Stimulated activated CD4-positive, alpha-beta T cell treated with anti-CD3 and anti-CD28 coated beads, Interleukin-15, amount 100 ng/mL, for 48 hours (primary cell): ENCODE data around the gene FAM114A1.
A peak's percentile ranks its signal among the peaks of the same experiment; 100 is the strongest.
"Not testable (repeated sequence)": the region's sequence is repeated elsewhere in the genome, so short reads cannot be mapped to it uniquely, and the experiment has no call there.

ENCODE experiments used
- DNase-seq, 2 donors: peaks; one replicate each; pipeline ENCODE4 v3.0.0-alpha.2; 2020; ENCODE audit warnings: low read depth in 2 of 2

The FAM114A1 gene

DNA sequence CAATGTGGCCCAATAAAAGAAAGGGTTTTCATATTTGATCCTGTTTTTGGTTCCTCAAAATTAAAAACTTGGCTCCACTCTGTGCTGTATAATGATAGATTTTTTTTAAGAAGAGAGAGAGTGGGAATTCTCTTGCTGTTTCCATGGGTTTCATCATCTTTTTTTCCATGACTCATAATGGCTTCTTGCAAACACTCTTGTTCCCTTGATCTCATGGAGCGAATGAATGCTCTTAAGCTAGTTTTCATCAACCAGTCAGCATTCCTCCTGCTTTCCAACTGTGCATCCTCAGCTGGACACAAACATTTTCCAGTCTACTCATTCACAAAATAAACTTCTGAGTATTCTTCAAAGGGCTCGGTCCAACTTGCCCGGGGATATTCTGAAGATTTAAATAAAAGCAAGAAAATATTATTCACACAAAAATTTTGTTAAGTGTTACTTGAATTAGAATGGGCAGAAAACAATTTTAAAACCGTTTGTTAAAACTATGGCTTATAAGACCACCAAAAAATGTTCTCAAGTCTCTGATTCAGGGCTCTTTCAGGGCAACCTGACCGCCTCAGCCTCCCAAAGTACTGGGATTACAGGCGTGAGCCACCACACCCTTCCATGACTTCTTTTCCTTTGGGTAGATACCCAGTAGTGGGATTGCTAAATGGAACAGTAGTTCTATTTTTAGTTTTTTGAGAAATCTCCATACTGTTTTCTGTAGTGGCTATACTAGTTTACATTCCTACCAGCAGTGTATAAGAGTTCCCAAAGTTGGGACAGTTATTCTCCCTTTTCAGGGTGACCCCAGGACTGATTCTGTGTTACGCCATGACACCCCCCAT, 99.9 kb downstream of the FAM114A1 start:
- no peak for DNase-seq

DNA sequence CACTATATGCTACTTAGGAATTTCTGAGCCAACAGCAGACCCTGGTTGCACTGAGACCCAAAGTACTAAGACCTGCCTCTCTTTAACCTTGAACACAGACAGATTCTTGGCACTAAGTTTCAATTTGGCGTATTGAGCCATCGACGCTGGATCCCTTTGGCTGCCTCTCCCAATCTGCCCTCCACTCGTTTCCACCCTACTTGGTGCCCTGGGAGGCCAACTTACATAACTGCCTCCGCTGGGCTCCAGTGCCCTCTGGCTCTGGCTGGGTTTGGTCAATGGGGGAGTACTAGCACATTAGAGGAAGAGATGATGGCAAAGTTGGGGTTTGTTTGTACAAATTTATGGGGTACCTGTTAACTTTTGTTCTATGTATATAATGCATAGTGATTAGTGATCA, 101.1 kb downstream of the FAM114A1 start:
- no peak for DNase-seq

DNA sequence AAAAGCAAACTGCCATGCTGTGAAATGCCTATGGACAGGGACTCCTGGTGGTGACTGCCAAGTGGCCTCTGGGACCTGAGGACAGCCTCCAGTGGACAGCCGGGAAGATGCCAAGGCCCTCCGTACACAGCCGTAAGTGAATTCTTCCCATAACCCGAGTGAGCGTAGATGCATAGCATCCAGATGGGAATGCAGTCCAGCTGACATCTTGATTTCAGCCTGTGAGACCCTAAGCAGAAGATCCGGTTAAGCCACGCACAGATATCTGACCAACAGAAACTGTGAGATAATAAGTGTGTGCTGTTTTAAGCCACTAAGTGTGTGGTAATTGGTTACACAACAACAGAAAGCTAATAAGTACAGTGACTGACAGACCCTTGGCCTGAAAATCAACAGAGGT, 108.7 kb downstream of the FAM114A1 start:
- DNase-seq: no peak

DNA sequence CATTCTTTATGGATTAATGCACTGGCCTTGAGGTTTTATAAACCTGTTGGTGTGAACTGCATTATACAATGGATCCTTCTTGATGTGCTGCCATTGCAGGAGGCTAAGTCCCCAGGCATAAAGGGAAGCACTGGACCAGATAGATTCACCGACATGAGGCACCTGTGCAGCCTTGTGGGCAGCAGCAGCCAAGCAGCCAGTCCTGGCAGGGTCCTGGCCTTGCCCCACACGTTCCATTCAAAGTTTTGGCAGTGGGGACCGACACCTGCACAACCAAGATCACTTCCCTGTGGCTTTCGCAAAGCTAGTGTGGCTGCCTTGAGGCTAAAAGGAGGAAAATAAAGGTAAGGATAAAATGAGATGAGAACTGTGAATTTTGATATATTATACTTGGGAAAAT, 111.5 kb downstream of the FAM114A1 start:
- no peak for DNase-seq

DNA sequence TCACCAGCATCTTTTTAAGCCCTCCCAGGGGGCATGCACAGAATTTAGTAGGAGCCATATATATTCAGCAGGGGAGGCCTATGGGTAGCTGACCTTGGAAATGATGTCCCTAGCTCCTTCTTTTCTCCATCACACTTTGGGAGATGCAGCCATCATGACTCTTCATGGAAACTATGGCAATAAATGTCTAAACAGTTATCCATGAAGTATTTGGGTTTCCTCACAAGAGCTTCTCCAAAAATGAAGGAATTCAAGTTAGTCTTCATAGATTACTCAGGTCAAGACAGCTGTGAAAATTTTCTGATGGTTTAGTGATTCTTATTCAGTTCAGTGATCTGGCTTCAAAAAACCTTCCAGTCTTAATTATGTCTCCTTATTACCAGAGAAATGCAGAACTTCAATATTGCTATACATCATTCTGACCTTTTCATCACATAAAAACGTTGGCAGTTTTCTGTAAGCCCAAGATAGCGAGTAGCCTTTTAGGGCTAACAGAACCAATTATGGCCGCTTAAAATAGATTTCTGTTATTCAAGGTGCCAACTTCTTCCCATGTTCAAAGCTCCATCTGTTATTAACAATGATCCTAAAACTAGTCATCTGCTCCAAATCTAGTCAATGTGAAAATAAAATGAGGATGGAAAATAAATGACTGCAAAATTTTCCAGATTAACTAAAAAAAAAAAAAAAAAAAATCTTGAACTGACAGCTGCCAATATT, 112.1 kb downstream of the FAM114A1 start:
- no peak for DNase-seq

DNA sequence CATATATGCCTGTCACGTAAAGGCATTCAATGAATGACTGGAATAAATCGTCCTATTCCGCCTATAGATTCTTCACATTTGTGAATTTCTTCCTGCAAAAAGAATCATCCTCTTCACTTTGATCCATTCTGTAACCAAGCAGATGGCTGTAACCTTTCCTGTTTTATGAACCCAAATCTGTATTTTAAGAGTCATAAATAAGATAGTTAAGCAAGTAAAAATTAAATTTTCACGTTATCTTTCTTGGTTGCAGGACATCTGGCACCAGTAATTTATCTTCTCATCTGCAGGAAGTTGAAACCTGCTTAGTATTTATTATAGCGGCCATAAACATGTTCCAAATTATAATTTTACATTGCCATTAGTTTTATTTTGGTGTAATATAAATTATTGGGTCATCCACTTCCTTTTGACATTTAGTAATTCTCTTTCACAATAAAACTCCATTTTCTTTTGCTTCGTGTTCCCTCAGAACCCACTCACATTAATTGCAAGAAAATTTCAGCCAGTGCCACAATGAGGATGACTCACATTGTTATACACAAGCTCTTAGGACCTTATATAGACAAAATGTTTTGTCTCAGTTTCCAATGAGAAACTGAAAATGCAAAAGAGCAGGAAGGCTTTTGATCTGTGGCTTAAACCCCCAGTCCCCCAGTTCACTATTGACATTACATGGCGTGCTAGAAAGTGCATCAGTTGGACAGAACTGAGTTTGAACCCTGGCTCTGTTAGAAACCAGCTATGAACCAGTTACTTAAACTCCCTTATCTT, 113.5 kb downstream of the FAM114A1 start:
- peak in 1 of 2 donors; percentile 10 for DNase-seq

DNA sequence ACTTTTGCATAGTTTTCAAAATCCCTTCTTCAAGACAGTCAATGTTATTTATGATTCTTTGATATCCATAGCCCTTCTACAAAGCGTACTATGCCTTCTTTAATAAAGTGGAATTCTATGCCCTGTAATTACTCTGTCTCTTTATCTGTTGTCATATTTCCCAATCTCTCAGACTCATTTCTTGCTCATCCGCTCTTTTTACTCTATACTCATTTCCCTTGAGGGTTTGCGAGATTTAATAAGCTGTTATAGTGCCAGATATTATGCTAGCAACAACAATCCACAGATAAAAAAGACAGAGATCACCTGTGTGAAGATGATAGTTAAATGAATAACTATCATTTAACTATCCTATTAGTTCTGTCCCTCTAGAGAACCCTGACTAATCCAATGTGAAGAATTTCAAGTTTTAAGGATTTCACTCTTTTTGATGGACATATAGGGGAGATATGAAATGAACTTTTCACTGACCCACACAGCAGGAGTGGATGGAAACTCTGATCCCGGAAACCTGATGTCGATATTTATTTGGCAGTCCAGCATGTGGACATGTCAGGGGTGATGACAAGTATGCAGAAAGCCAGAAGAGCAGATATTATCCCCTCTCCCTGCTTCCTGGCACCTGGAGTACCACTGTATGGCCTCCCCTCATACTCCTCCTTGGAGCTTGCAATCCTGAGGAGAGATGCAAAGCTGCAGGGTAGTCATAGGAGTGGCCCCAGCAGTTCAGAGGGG, 114.9 kb downstream of the FAM114A1 start:
- no peak for DNase-seq

DNA sequence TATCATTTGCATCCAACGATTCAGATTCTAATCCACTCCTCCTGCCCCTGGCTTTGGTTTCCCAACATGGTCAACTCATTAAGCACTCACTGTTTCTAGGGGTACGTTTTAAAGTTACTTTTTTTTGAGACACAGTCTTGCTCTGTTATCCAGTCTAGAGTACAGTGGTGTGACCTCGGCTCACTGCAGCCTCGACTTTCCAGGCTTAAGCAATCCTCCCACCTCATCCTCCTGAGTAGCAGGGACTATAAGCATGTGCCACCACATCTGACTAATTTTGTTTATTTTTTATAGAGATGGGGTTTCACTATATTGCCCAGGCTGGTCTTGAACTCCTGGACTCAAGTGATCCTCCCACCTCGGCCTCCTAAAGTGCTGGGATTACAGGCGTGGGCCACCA, 115.7 kb downstream of the FAM114A1 start:
- no peak for DNase-seq

DNA sequence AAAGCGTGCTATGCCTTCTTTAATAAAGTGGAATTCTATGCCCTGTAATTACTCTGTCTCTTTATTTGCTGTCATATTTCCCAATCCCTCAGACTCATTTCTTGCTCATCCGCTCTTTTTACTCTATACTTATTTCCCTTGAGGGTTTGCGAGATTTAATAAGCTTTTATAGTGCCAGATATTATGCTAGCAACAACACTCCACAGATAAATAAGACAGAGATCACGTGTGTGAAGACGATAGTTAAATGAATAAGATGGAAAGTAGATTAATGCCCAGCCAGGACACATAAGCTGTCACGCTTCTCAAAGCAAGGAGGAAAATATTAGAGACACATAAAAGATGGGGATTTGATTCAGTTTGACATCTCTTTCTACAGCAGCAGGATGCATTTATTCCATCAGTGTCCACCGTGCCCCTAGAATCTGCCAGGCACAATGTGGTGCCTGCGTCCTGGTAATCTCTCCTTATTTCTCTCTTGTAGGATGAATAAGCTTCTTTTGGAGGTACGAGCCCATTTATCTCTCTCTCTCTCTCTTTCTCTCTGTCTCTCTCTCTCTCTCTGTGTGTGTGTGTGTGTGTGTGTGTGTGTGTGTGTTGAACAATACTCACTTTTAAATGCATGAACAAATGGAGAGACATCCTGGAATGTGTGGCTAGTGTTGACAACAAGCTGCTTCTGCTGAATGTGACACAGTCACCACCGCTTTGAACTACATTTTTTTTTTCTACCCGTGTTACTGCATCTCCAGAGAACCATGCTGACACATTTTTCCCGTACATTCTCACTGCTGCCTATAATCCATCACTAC, 116.4 kb downstream of the FAM114A1 start:
- no peak for DNase-seq

DNA sequence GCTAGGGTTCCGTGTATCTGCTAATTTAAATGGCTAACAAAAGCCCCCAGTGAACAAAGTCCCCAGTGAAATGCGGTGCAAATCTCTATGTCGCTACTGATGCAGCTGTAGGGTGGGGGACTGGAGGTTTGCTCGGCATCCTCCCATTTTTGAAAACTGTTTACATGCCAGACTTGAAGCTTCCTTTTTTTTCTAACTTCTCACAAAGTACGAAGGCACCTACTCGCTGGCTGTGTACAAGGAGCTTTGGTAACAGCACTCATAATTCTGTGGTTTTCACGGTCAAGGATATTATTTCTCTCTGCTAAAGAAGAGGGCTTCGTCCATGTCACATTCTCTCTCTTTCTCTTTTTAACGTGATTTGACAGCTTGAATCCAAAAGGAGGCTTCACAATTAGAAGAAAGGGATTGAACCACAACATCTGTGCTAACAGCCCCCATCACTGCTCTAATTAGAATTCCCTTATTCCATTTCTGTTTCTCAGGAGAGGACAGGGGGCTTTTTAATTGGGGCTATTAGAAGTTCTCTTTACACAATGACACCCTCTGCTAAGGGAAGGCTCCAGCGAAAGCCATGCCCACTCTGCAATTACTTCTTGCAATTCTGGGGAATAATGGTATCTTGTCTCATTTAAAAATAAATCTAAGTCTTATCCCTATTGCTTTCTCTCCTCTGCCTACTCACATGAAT, 117.9 kb downstream of the FAM114A1 start:
- DNase-seq: no peak

DNA sequence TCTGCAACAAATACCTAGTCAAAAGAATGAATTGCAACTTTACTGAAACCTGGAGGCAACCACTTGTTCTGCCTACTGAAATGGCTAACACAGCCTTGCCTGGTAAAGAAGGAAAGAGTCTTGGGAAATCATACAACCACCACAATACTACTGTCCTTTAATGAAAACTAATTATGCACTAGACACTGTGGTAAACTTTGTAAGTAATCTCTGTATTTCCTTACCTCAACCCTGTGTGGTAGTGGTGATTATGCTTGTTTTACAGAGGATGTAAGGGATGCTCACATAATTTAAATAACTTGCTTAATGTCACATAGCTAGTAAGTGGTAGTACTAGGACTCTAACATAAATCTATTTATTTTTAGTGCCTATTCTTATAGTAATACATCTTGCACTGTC, 119.9 kb downstream of the FAM114A1 start:
- DNase-seq: no peak

DNA sequence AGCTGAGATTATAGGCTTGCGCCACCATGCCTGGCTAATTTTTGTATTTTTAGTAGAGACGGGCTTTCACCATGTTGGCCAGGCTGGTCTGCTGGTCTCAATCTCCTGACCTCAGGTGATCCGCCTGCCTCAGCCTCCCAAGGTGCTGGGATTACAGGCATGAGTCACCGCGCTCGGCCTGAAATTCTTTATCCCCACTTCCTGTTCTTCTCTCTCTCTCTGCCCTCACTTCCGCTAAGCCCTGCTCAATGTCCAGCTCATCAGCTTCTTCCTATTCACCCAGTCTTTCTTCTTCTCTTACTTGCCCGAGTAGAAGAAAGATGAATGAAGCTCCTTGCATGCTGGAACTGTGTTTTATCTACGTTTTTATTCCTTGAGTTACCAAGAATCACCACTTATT, 120.7 kb downstream of the FAM114A1 start:
- DNase-seq: not testable (repeated sequence)

DNA sequence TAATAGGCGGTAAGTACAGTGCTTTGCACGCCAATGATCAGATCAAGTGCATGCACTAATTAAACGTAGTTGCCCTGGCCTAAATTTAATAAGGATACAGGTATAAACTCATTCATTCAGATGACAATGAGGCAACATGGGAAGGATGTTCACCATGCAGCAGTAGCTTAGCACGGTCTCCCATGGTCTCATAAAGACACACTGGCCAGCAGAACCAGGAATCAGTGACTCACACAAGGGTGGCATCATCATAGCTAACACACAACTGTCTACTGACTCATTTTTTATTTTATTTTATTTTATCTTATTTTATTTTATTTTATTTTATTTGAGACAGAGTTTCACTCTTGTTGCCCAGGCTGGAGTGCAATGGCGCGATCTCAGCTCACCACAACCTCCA, 121.9 kb downstream of the FAM114A1 start:
- no peak for DNase-seq

DNA sequence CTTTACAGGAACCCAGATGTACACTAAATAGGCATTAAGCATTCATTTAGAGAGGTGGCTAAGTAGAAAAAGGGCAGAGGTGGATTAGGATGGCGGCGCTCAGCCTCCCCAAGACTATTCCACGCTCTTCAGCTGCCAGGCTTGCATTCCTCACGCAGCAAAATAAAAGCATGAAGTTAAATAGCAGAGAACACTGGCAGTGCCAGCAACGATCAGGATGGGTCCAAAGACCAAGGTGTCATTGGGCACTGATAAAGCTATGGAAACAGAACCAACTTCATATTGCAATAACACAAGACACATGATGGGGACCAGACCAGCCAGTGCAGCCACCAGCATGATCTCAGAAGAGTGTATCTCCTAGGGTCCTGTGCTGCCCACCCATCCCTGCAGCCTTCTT, 122.6 kb downstream of the FAM114A1 start:
- DNase-seq: no peak

DNA sequence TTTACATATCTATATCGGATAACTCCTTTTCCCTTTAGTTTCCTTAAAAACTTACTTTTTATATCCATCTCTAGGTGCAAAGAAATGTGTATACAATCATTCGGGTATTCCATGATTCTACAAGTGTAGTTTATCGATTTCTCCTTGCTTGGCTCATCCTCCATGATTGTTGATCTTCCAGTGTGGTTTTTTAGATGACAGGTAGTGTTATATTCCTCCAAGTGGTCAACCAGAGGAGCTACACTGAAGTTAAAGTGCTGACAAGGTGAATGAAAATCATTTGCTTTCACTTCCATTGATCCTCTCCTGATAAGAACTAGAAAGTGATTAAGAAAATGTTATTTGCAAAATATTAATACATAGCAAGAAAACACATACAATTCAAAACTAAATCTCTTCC, 126.1 kb downstream of the FAM114A1 start:
- DNase-seq: no peak

DNA sequence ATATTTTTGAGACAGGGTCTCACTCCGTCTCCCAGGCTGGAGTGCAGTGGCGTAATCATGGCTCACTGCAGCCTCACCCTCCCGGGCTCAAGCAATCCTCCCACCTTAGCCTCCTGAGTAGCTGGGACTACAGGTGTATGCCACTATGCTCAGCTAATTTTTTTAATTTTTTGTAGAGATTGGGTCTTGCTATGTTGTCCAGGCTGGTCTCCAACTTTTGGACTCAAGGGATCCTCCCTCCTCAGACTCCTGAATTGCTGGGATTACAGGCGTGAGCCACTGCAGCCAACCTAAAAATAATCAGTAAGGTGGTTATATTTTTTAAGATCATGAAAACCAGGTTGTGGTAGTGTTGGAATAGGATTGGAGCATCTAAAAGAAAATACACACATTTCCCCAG, 126.5 kb downstream of the FAM114A1 start:
- no peak for DNase-seq
